GM18508 (cell line): ENCODE data around the gene MSH5.
A peak's percentile ranks its signal among the peaks of the same experiment; 100 is the strongest.
"Not testable (repeated sequence)": the region's sequence is repeated elsewhere in the genome, so short reads cannot be mapped to it uniquely, and the experiment has no call there.

Experiments
- ATAC-seq: cut with Tn5 transposase; IDR thresholded peaks from one replicate; pipeline ENCODE4 v1.9.1; 2021; ENCODE audit warnings: moderate number of reproducible peaks; ENCODE audit not compliant: insufficient read depth, unreplicated experiment

The MSH5 gene

GRCh38 chr6:31739639-31740396 lies at the start of gene MSH5:
Gene MSH5 (plus strand): TSS chr6:31740005. CDS start chr6:31740467, 462 bp downstream.
- ATAC-seq: peak; percentile 46

GRCh38 chr6:31690231-31691077 lies 49.4 kb upstream of the MSH5 start:
- ATAC-seq: no peak

- no peak for ATAC-seq
Measured at GRCh38 chr6:31691078-31691463, 48.7 kb upstream of the MSH5 start.

GRCh38 chr6:31691564-31692108 lies 48.2 kb upstream of the MSH5 start:
- ATAC-seq: no peak

GRCh38 chr6:31692353-31692752 lies 47.5 kb upstream of the MSH5 start:
- no peak for ATAC-seq

- no peak for ATAC-seq
Measured at GRCh38 chr6:31692886-31693285, 46.9 kb upstream of the MSH5 start.

GRCh38 chr6:31693535-31693934 lies 46.3 kb upstream of the MSH5 start:
- ATAC-seq: no peak

GRCh38 chr6:31697555-31697954 lies 42.2 kb upstream of the MSH5 start:
- no peak for ATAC-seq

- ATAC-seq: no peak
Measured at GRCh38 chr6:31700740-31701401, 38.9 kb upstream of the MSH5 start.

- ATAC-seq: no peak
Measured at GRCh38 chr6:31701666-31702404, 38.0 kb upstream of the MSH5 start.

GRCh38 chr6:31702405-31702818 lies 37.4 kb upstream of the MSH5 start:
- ATAC-seq: no peak

GRCh38 chr6:31702819-31703716 lies 36.7 kb upstream of the MSH5 start, which contains the start of gene ABHD16A:
Gene ABHD16A (minus strand): TSS chr6:31703324. CDS start chr6:31703281, 43 bp downstream.
- no peak for ATAC-seq

GRCh38 chr6:31705931-31706330 lies 33.9 kb upstream of the MSH5 start:
- ATAC-seq: no peak

- no peak for ATAC-seq
Measured at GRCh38 chr6:31706599-31706998, 33.2 kb upstream of the MSH5 start, which contains the start of gene LY6G6F. Gene LY6G6F (plus strand): TSS chr6:31706866. CDS start chr6:31706907, 41 bp downstream.

- no peak for ATAC-seq
Measured at GRCh38 chr6:31707701-31708100, 32.1 kb upstream of the MSH5 start.

GRCh38 chr6:31708224-31708623 lies 31.6 kb upstream of the MSH5 start:
- ATAC-seq: no peak

- not testable (repeated sequence) for ATAC-seq
Measured at GRCh38 chr6:31709157-31709556, 30.6 kb upstream of the MSH5 start.

GRCh38 chr6:31710523-31711219 lies 29.1 kb upstream of the MSH5 start:
- ATAC-seq: no peak
